Thoracic aorta (tissue), 2 donors: ENCODE data around the gene KRT83. TPM values are rescaled to one million over a fixed set of nuclear protein-coding genes. Genes with fewer than 3 reads are reported as not detected.
"Not testable (repeated sequence)": the region's sequence is repeated elsewhere in the genome, so short reads cannot be mapped to it uniquely, and the experiment has no call there.

Source experiments
- ATAC-seq: fragments of 150-250 bp; one replicate; pipeline ENCODE4 v1.8.0; 2017; ENCODE audit warnings: low read depth; ENCODE audit not compliant: insufficient number of reproducible peaks, low FRiP score
- DNase-seq: peaks from one replicate; pipeline ENCODE4 v3.0.0-alpha.2; 2020; ENCODE audit warnings: low spot score
- H3K27ac ChIP-seq, 2 donors: fragments of 200-600 bp; sonication (generic); 1 replicate in 1 of 2; 2 replicates in 1 of 2; pipeline ENCODE4 v1.5.1; 2016; ENCODE audit warnings: mild to moderate bottlenecking in 2 of 2, moderate library complexity in 2 of 2
- H3K27me3 ChIP-seq: fragments of 200-600 bp; sonication (generic); replicated peaks from 2 replicates; pipeline ENCODE4 v1.6.0; 2016; ENCODE audit warnings: mild to moderate bottlenecking; ENCODE audit not compliant: insufficient read depth
- H3K36me3 ChIP-seq: fragments of 200-600 bp; sonication (generic); one replicate; pipeline ENCODE4 v1.5.1; 2016
- H3K4me1 ChIP-seq, 2 donors: fragments of 200-600 bp; sonication (generic); 1 replicate in 1 of 2; 2 replicates in 1 of 2; pipeline versions ENCODE4 v1.5.1 to v1.6.0; 2016; ENCODE audit warnings: low read depth in 2 of 2, mild to moderate bottlenecking in 1 of 2; ENCODE audit not compliant: control insufficient read depth in 1 of 2
- H3K4me3 ChIP-seq: fragments of 200-600 bp; sonication (generic); 2 replicates; pipeline ENCODE4 v1.5.1; 2016; ENCODE audit warnings: mild to moderate bottlenecking
- H3K9me3 ChIP-seq: fragments of 200-600 bp; sonication (generic); 2 replicates; pipeline ENCODE4 v1.5.1; 2016
- CTCF ChIP-seq: fragments of 200-600 bp; sonication (generic); IDR thresholded peaks from one replicate; pipeline ENCODE4 v1.5.1; 2019; ENCODE audit warnings: antibody characterized with exemption
- total RNA-seq, 2 donors: library from RNA; depleted of rRNA; stranded (reverse); fragments of >200 nt; gene quantifications; one replicate each; pipeline versions ENCODE4 v1.1.0 to v1.2.3, GENCODE V29; 2016

The KRT83 gene
- total RNA-seq, 2 donors from 2014 or later = not detected

- Histone ChIP-seq H3K36me3 (no peaks in the 10 kb centered on the region), H3K9me3 (no peaks in the 10 kb centered on the region), H3K4me3 (no peak overlapping the region), H3K27me3 (no peaks in the 10 kb centered on the region), H3K27ac (no peak overlapping the region), H3K4me1 (peaks cover 9 to 10% of the 10 kb centered on the region in 2 donors)
- ATAC-seq (no peak), DNase-seq (no peak)
- TF ChIP-seq CTCF = no peak
Measured at GRCh38 chr12:52347551-52348510, 26.6 kb upstream of the KRT83 start.

- Histone ChIP-seq H3K27me3 (no peaks in the 10 kb centered on the region), H3K4me3 (no peak overlapping the region), H3K9me3 (no peaks in the 10 kb centered on the region), H3K4me1 (peaks cover 8 to 9% of the 10 kb centered on the region in 2 donors), H3K36me3 (no peaks in the 10 kb centered on the region), H3K27ac (no peak overlapping the region)
- DNase-seq = no peak
- TF ChIP-seq CTCF = no peak
- no peak for ATAC-seq
Measured at GRCh38 chr12:52347016-52347415, 25.8 kb upstream of the KRT83 start.

GRCh38 chr12:52346593-52346992 is 25.4 kb upstream of the KRT83 start:
- Histone ChIP-seq H3K4me1 (peaks cover 4 to 6% of the 10 kb centered on the region in 2 donors), H3K9me3 (no peaks in the 10 kb centered on the region), H3K4me3 (no peak overlapping the region), H3K36me3 (no peaks in the 10 kb centered on the region), H3K27me3 (no peaks in the 10 kb centered on the region), H3K27ac (no peak overlapping the region)
- no peak for ATAC-seq
- TF ChIP-seq CTCF = no peak
- no peak for DNase-seq

- not testable (repeated sequence) for H3K27me3 ChIP-seq, H3K36me3 ChIP-seq, H3K4me1 ChIP-seq, H3K9me3 ChIP-seq, DNase-seq, H3K4me3 ChIP-seq, ATAC-seq, H3K27ac ChIP-seq
Measured at GRCh38 chr12:52345041-52345440, 23.8 kb upstream of the KRT83 start.

GRCh38 chr12:52344111-52344510 is 22.9 kb upstream of the KRT83 start:
- H3K9me3 ChIP-seq = no peaks in the 10 kb centered on the region
- H3K4me1 ChIP-seq = no peaks in the 10 kb centered on the region
- no peak overlapping the region for H3K4me3 ChIP-seq
- H3K27me3 ChIP-seq = no peaks in the 10 kb centered on the region
- no peak overlapping the region for H3K27ac ChIP-seq
- TF ChIP-seq CTCF = no peak
- H3K36me3 ChIP-seq = no peaks in the 10 kb centered on the region
- no peak for DNase-seq
- no peak for ATAC-seq
